HG02759 (cell line): ENCODE results near the gene HDGF.

Experiments
- ATAC-seq: cut with Tn5 transposase; IDR thresholded peaks from one replicate; pipeline ENCODE4 v1.9.1; 2021; ENCODE audit warnings: mild to moderate bottlenecking, moderate library complexity; ENCODE audit not compliant: unreplicated experiment

The HDGF gene

DNA sequence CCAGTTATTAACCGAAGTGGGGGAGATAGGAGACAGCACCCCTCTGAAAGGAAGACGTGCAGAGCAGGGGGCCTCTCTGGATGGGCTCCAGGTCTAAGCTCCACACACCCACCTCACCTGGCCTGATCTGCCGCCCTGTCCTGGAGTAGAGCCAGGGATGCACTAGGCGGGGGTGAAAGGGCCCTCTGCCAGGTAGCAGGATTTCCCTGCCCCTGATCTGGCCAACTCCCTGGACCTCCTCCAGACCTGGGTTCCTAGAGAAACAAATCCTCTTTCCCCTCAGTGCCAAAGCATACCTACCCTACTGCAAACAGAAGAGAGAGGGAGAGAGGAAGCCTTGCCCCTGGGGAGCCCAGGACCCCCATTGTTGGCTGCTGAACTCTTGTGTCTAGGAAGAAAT, 48.1 kb downstream of the HDGF start:
- no peak for ATAC-seq

DNA sequence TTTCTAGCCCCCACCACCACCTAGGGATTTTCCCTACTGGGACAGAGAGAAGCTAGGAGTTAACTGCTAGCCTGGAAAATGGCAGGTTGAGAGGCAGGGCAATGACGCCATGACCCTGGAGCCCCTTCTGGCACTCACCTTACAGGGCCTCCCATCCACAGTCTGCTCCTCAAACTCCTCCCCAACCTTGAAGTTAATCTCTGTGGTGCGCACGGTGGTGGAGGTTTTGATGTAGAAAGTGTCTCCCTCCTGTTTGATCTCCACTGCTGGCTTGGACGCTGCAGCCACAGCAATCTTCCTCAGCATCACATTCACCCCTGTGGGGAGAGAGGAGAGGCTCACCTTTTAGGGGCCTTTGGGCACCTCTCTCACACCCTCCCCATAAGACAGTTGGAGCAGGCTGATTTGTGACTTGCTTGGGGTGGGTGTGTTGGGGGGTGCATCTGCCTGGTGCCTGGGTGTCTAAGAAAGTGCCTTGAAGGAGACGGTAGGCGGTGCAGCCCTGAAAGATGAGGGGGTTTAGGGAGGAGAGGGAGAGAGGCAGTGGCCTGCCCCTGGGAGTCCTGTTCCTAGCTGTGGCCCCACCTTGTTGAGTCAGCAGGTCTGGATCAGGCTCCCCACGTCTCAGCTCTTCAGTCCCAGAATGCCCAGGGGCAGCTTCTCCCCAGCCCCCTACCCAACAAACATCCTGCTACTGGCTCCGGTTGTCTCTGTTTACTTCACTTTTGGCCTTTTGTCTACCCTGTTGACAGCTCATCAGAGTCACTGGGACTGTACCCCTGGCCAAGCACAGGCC, 50.5 kb downstream of the HDGF start:
- ATAC-seq = no peak

DNA sequence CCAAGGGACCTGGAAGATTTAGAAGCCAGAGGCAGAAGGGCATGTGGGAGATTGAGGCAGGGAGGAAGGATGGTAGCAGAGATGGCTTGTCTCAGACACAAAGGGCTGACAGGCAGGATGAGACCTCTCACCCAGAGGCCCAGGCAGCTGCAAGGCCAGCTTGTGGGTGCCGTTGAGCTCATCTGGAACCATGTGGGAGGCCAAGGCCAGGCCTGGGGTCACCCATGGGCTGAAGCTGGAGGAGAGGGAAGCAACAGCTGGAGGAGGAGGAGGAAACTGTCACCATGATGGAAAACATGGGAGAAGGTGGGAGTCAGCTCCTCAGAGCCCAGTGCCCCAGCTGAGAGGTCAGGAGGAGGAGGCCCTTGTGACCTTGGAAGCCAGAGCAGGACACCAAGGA, 52.5 kb downstream of the HDGF start:
- no peak for ATAC-seq

- no peak for ATAC-seq
Measured at GRCh38 chr1:156697481-156697880, 54.0 kb downstream of the HDGF start.

- no peak for ATAC-seq
Measured at GRCh38 chr1:156696755-156697154, 54.7 kb downstream of the HDGF start.

GRCh38 chr1:156694690-156694962, 56.8 kb downstream of the HDGF start:
- ATAC-seq = no peak

- ATAC-seq = no peak
Measured at GRCh38 chr1:156693848-156694689, 57.4 kb downstream of the HDGF start.

- no peak for ATAC-seq
Measured at GRCh38 chr1:156692925-156693847, 58.3 kb downstream of the HDGF start.

DNA sequence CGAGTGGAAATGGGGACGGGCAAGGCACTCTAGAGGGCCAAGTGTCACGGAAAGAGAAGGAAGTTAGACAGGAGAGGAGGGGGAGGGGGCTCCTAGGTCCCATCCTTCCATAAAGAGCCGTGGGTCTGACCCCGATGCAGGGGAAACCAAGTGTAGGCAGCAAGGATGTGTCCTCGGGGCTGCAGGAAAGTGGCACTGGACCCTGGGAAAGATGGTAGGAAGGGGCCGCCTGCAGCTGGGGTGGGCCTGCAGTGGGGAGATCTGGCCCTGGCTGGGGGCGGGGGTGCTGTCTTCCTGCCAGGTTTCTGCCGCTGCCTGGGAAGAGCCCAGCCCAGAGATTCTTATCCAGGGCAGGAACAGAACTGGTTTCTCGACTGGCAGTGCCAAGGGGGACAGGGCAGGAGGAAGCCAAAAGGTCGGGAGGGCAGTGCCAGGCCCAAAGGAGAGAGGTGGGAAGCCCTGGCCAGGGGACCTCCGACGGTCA, 59.0 kb downstream of the HDGF start:
- ATAC-seq = no peak
